Mesendoderm (in vitro differentiated cells): ENCODE data around the gene OVOL1.

Experiments
- DNase-seq: peaks from one replicate; pipeline ENCODE4 v3.0.0; 2013
- H2AK5ac ChIP-seq: 2 replicates; pipeline ENCODE4 v1.6.1; 2013; ENCODE audit warnings: low read length, inconsistent platforms
- H2BK120ac ChIP-seq: 2 replicates; pipeline ENCODE4 v1.6.1; 2013; ENCODE audit warnings: low read depth, mild to moderate bottlenecking, low read length, moderate library complexity, mixed read lengths
- H2BK15ac ChIP-seq: replicated peaks from 2 replicates; pipeline ENCODE4 v1.6.1; 2013; ENCODE audit warnings: low read depth, mild to moderate bottlenecking, moderate library complexity
- H2BK5ac ChIP-seq: 2 replicates; pipeline ENCODE4 v1.6.1; 2013; ENCODE audit warnings: low read length, inconsistent platforms
- H3K18ac ChIP-seq: 2 replicates; pipeline ENCODE4 v1.6.1; 2013; ENCODE audit warnings: mild to moderate bottlenecking, low read length, mixed read lengths
- H3K23ac ChIP-seq: one replicate; pipeline ENCODE4 v1.6.1; 2013; ENCODE audit warnings: low read length
- H3K27ac ChIP-seq: 2 replicates; pipeline ENCODE4 v1.5.1; 2013; ENCODE audit warnings: low read depth, mild to moderate bottlenecking, inconsistent platforms, low read length, moderate library complexity
- H3K27me3 ChIP-seq: 2 replicates; pipeline ENCODE4 v1.6.1; 2013; ENCODE audit warnings: low read length, control low read depth, mild to moderate bottlenecking, inconsistent platforms; ENCODE audit not compliant: insufficient read depth, poor library complexity
- H3K36me3 ChIP-seq: 2 replicates; pipeline ENCODE4 v1.6.1; 2013; ENCODE audit warnings: low read length, inconsistent platforms; ENCODE audit not compliant: control insufficient read depth, insufficient read depth
- H3K4ac ChIP-seq: one replicate; pipeline ENCODE4 v1.6.1; 2013; ENCODE audit warnings: low read depth, mild to moderate bottlenecking, low read length, moderate library complexity
- H3K4me1 ChIP-seq: 2 replicates; pipeline ENCODE4 v1.6.1; 2013; ENCODE audit warnings: low read depth, low read length, inconsistent platforms; ENCODE audit not compliant: control insufficient read depth
- H3K4me2 ChIP-seq: 2 replicates; pipeline ENCODE4 v1.6.1; 2013; ENCODE audit warnings: low read length
- H3K4me3 ChIP-seq: 2 replicates; pipeline ENCODE4 v1.5.1; 2013; ENCODE audit warnings: mild to moderate bottlenecking, low read length
- H3K56ac ChIP-seq: one replicate; pipeline ENCODE4 v1.6.1; 2013; ENCODE audit warnings: low read length
- H3K79me1 ChIP-seq: 2 replicates; pipeline ENCODE4 v1.6.1; 2013; ENCODE audit warnings: low read length, inconsistent platforms
- H3K79me2 ChIP-seq: 2 replicates; pipeline ENCODE4 v1.6.1; 2013; ENCODE audit warnings: mild to moderate bottlenecking, low read length; ENCODE audit not compliant: control insufficient read depth, insufficient read depth
- H3K9ac ChIP-seq: 2 replicates; pipeline ENCODE4 v1.6.1; 2013; ENCODE audit warnings: low read length, inconsistent platforms
- H4K5ac ChIP-seq: one replicate; pipeline ENCODE4 v1.6.1; 2013; ENCODE audit warnings: low read length
- H4K8ac ChIP-seq: one replicate; pipeline ENCODE4 v1.6.1; 2013; ENCODE audit warnings: low read depth, mild to moderate bottlenecking, control low read depth, low read length, moderate library complexity
- WGBS: extraction: QIAGEN DNeasy Blood & Tissue Kit; methylation state at CpG from one replicate; pipeline ENCODE4 v1.1.7; 2013; ENCODE audit warnings: low lambda C conversion rate, missing lambda C conversion rate; ENCODE audit not compliant: insufficient coverage; ENCODE audit errors: extremely low coverage; 5-methylcytosine and 5-hydroxymethylcytosine counted together

The OVOL1 gene

DNA sequence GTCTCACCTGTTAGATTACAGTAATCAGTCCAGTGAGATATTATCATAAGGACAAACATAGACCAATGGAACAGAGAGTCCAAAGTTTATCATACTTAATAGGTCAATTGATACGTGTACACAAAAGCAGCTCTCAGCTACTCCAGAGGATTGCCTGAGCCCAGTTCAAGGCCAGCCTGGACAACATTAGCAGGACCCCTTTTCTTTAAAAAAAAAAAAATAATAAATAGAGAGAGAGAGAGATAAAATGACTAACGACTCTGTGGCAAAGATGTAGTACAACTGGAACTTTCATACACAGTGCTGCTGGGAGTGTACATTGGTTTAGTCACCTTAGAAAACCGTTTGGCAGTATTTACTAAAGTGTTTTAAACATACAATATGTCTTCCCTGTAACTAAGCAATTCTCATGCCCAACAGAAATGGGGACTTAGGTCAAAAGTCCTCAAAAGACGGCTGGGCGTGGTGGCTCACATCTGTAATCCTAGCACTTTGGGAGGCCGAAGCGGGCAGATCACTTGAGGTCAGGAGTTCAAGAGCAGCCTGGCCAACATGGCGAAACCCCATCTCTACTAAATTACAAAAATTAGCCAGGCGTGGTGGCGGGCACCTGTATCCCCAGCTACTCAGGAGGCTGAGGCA lies 57.5 kb downstream of the OVOL1 start:
- no peak overlapping the region for H4K5ac ChIP-seq
- no peak overlapping the region for H2BK15ac ChIP-seq
- H2BK5ac ChIP-seq = no peak overlapping the region
- no peaks in the 10 kb centered on the region for H3K27me3 ChIP-seq
- no peak overlapping the region for H3K4me3 ChIP-seq
- no peaks in the 10 kb centered on the region for H3K4me1 ChIP-seq
- no peaks in the 10 kb centered on the region for H3K79me1 ChIP-seq
- no peaks in the 10 kb centered on the region for H3K36me3 ChIP-seq
- no peak overlapping the region for H3K27ac ChIP-seq
- H3K4me2 ChIP-seq = no peak overlapping the region
- WGBS = no CpG with 5 or more reads among the region's 10 CpGs
- DNase-seq = no peak
- no peak overlapping the region for H3K9ac ChIP-seq
- H3K56ac ChIP-seq = no peak overlapping the region
- no peak overlapping the region for H3K18ac ChIP-seq
- H2AK5ac ChIP-seq = no peak overlapping the region
- no peak overlapping the region for H2BK120ac ChIP-seq
- no peak overlapping the region for H4K8ac ChIP-seq
- no peaks in the 10 kb centered on the region for H3K79me2 ChIP-seq
- H3K23ac ChIP-seq = no peak overlapping the region
- H3K4ac ChIP-seq = no peak overlapping the region
